ENCODE results near the gene TMEM170B. TPM values are rescaled to one million over a fixed set of nuclear protein-coding genes. Genes with fewer than 3 reads are reported as not detected.
"Not testable (repeated sequence)": the region's sequence is repeated elsewhere in the genome, so short reads cannot be mapped to it uniquely, and the experiment has no call there.

TMEM170B gene
- total and polyA plus RNA-seq, 12 donors = 1.1 to 7.5 (median 4.6) TPM

DNA sequence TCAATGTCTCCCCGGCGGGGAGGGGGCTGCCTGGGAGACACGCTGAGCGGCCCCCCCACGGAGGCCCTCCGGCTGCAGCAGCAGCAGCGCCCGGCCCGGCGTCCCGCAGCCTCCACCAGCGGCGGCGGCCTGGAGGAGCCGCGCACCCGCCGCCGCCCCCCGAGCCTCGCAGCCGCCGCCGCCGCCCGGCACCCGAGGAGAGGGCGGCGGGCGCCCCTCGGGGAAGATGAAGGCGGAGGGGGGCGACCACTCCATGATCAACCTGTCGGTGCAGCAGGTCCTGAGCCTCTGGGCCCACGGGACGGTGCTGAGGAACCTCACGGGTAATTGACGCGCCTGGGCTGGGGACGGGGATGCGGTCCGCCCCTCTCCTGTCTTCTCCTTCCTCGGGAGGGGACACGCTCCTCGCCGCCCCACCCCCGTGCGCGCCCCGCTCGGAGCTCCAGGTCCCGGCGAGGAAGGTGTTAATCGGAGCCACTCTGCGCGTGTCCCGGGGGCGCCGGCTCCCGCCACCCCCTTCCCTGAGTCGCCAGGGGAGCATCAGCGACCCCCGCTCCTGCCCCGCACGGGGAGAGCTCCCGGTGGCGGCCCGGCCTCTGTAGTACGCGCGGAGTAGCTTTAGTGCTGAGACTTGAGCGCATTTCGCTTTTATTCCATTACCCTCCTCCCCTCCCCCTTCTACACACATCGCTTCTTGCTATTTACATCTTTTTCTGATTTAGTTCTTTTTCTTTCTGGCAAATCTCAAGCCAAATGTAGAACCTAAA, 686 bp downstream of the TMEM170B start:
- intact Hi-C loops (cut with DNase I) = no loop called here
- Histone ChIP-seq H3K4me3 (peak overlapping the region; percentile 71 to 95 (median 78)), H3K4me1 (replicated peaks in 1 of 2) (peaks cover 0 to 24% of the 10 kb centered on the region in 2 donors), H3K27me3 (no peaks in the 10 kb centered on the region), H3K27ac (peak overlapping the region in 4 of 5 donors; percentile 49 to 89 (median 71)), H3K9me3 (replicated peaks in 1 of 3) (no peaks in the 10 kb centered on the region), H3K36me3 (replicated peaks in 1 of 2) (no peaks in the 10 kb centered on the region)
- DNase-seq = peak; percentile 22 to 61 (median 36)
- TF ChIP-seq CTCF (IDR thresholded peaks at IDR 0.05) = no peak
- TF ChIP-seq POLR2A (IDR thresholded peaks at IDR 0.05) = peak in 1 of 2 donors; percentile 50
- 0 to 1% (median 1%) methylated on average over 14 to 74 of the region's 74 CpGs for WGBS, 4 donors

- DNase-seq = no peak
- Histone ChIP-seq H3K27ac (peak overlapping the region in 3 of 5 donors; percentile 61 to 89 (median 81)), H3K9me3 (replicated peaks in 1 of 3) (no peaks in the 10 kb centered on the region), H3K27me3 (no peaks in the 10 kb centered on the region), H3K4me3 (peak overlapping the region in 3 of 4 donors; percentile 5 to 95 (median 71)), H3K4me1 (replicated peaks in 1 of 2) (peaks cover 0 to 24% of the 10 kb centered on the region in 2 donors), H3K36me3 (replicated peaks in 1 of 2) (no peaks in the 10 kb centered on the region)
- WGBS, 4 donors = 36 to 41% (median 38%) methylated on average over 8 of the region's 8 CpGs
- intact Hi-C loops (cut with DNase I) = no loop called here
- TF ChIP-seq POLR2A (IDR thresholded peaks at IDR 0.05) = no peak
- no peak for TF ChIP-seq CTCF (IDR thresholded peaks at IDR 0.05)
Observed at GRCh38 chr6:11538819-11539468, 1.4 kb downstream of the TMEM170B start.

GRCh38 chr6:11542863-11543262, 5.3 kb downstream of the TMEM170B start:
- no peak for DNase-seq
- Histone ChIP-seq H3K4me3 (no peak overlapping the region), H3K9me3 (replicated peaks in 1 of 3) (no peaks in the 10 kb centered on the region), H3K36me3 (replicated peaks in 1 of 2) (no peaks in the 10 kb centered on the region), H3K27me3 (no peaks in the 10 kb centered on the region), H3K27ac (no peak overlapping the region), H3K4me1 (replicated peaks in 1 of 2) (peaks cover 0 to 8% of the 10 kb centered on the region in 2 donors)
- no peak for TF ChIP-seq POLR2A (IDR thresholded peaks at IDR 0.05)
- no peak for TF ChIP-seq CTCF (IDR thresholded peaks at IDR 0.05)
- 86 to 91% (median 87%) methylated on average over 3 of the region's 3 CpGs for WGBS, 4 donors
- intact Hi-C loops (cut with DNase I) = no loop called here

DNA sequence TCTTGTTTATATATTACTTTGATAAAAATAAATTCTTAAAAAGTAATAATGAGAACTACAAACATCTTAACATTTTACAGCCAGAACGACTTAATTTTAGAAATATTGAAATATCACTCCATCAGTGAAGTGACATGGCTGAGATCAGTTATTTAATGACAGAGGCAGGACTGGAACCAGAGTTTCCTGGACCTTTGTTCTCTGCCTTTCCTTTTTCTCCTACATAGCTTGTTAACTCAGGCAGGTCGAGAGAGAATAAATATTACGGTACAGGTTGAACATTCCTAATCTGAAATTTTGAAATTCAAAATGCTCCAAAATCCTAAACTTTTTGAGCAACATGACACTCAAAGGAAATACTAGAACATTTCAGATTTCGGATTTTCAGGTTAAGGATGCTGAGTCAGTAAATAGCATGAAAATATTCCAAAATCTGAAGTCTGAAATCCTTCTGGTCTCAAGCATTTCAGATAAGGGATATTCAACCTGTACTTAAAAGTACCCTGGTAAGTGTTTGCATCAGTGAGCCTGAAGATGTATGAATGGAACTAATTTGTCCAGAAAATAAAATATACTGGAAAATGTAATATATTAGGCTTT, 6.5 kb downstream of the TMEM170B start:
- peaks cover 0 to 5% of the 10 kb centered on the region in 2 donors for H3K4me1 ChIP-seq (replicated peaks in 1 of 2)
- no peaks in the 10 kb centered on the region for H3K9me3 ChIP-seq (replicated peaks in 1 of 3)
- no peaks in the 10 kb centered on the region for H3K27me3 ChIP-seq
- H3K4me3 ChIP-seq = no peak overlapping the region
- no peaks in the 10 kb centered on the region for H3K36me3 ChIP-seq (replicated peaks in 1 of 2)
- TF ChIP-seq CTCF (IDR thresholded peaks at IDR 0.05) (no peak), POLR2A (IDR thresholded peaks at IDR 0.05) (no peak)
- no peak overlapping the region for H3K27ac ChIP-seq
- no peak for DNase-seq
- WGBS, 4 donors = 73 to 84% (median 82%) methylated on average over 4 of the region's 4 CpGs
- intact Hi-C loops (cut with DNase I) = no loop called here

GRCh38 chr6:11547846-11548245, 10.3 kb downstream of the TMEM170B start:
- H3K27me3 ChIP-seq; DNase-seq; H3K4me1 ChIP-seq (replicated peaks in 1 of 2); H3K9me3 ChIP-seq (replicated peaks in 1 of 3); H3K36me3 ChIP-seq (replicated peaks in 1 of 2); H3K4me3 ChIP-seq; H3K27ac ChIP-seq; intact Hi-C loops (cut with DNase I): not testable (repeated sequence)

DNA sequence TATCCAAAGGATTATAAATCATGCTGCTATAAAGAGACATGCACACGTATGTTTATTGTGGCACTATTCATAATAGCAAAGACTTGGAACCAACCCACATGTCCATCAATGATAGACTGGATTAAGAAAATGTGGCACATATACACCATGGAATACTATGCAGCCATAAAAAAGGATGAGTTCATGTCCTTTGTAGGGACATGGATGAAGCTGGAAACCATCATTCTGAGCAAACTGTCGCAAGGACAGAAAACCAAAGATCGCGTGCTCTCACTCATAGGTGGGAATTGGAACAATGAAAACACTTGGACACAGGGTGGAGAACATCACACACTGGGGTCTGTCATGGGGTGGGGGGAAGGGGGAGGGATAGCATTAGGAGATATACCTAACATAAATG, 11.0 kb downstream of the TMEM170B start:
- intact Hi-C loops (cut with DNase I) = not testable (repeated sequence)

More for the DNA sequence above, 11.0 kb downstream of the TMEM170B start:
- H3K27me3 ChIP-seq; H3K36me3 ChIP-seq (replicated peaks in 1 of 2); H3K4me3 ChIP-seq; DNase-seq; H3K27ac ChIP-seq; H3K4me1 ChIP-seq (replicated peaks in 1 of 2); H3K9me3 ChIP-seq (replicated peaks in 1 of 3): not testable (repeated sequence)
- 92 to 99% (median 96%) methylated on average over 4 of the region's 4 CpGs for WGBS, 4 donors
